Ishikawa (cell line): Measurements from ENCODE around the gene MESP2.

ENCODE experiments used
- CEBPB ChIP-seq: IDR thresholded peaks from 2 replicates; pipeline ENCODE4 v1.6.1; 2012
- CREB1 ChIP-seq: IDR thresholded peaks from 2 replicates; pipeline ENCODE4 v1.6.1; 2012; ENCODE audit warnings: low read depth
- EGR1 ChIP-seq: IDR thresholded peaks from 2 replicates; pipeline ENCODE4 v1.6.1; 2012
- EP300 ChIP-seq: IDR thresholded peaks from 2 replicates; pipeline ENCODE4 v1.6.1; 2012; ENCODE audit warnings: borderline replicate concordance
- FOXM1 ChIP-seq: IDR thresholded peaks from 2 replicates; pipeline ENCODE4 v1.6.1; 2012; ENCODE audit warnings: low read depth, borderline replicate concordance
- MAX ChIP-seq: IDR thresholded peaks from 2 replicates; pipeline ENCODE4 v1.6.1; 2012
- NFIC ChIP-seq: IDR thresholded peaks from 2 replicates; pipeline ENCODE4 v1.6.1; 2012
- RAD21 ChIP-seq: IDR thresholded peaks from 2 replicates; pipeline ENCODE4 v1.6.1; 2012; ENCODE audit warnings: low read depth
- REST ChIP-seq: IDR thresholded peaks from 2 replicates; pipeline ENCODE4 v1.6.1; 2012; ENCODE audit warnings: low read depth, mild to moderate bottlenecking
- TAF1 ChIP-seq: IDR thresholded peaks from 2 replicates; pipeline ENCODE4 v1.6.1; 2012; ENCODE audit warnings: low read depth, mild to moderate bottlenecking
- TCF12 ChIP-seq: IDR thresholded peaks from 2 replicates; pipeline ENCODE4 v1.6.1; 2012; ENCODE audit warnings: low read depth
- TEAD4 ChIP-seq: IDR thresholded peaks from 2 replicates; pipeline ENCODE4 v1.6.1; 2012
- USF1 ChIP-seq: IDR thresholded peaks from 2 replicates; pipeline ENCODE4 v1.6.1; 2012
- YY1 ChIP-seq: IDR thresholded peaks from 2 replicates; pipeline ENCODE4 v1.6.1; 2012; ENCODE audit warnings: low read depth
- ZBTB7A ChIP-seq: IDR thresholded peaks from 2 replicates; pipeline ENCODE4 v1.6.1; 2012; ENCODE audit warnings: low read depth

MESP2 gene

GRCh38 chr15:89783861-89784685, 7.9 kb downstream of the MESP2 start:
- no peak for TF ChIP-seq CEBPB
- no peak for TF ChIP-seq TAF1
- no peak for TF ChIP-seq MAX

GRCh38 chr15:89784686-89784960, 8.5 kb downstream of the MESP2 start:
- TF ChIP-seq USF1 (no peak), FOXM1 (no peak), MAX (no peak), EP300 (no peak), YY1 (no peak), EGR1 (no peak), TAF1 (no peak), NFIC (no peak), RAD21 (no peak), CEBPB (no peak), TCF12 (no peak), CREB1 (no peak), ZBTB7A (no peak)

GRCh38 chr15:89785064-89785773, 9.1 kb downstream of the MESP2 start:
- TF ChIP-seq USF1 (no peak), TEAD4 (no peak), NFIC (no peak), TCF12 (no peak), TAF1 (no peak), YY1 (no peak), REST (no peak)

GRCh38 chr15:89785774-89786140, 9.6 kb downstream of the MESP2 start:
- TF ChIP-seq YY1: no peak
- TF ChIP-seq TAF1: no peak
- TF ChIP-seq ZBTB7A: no peak
- TF ChIP-seq EGR1: no peak
- no peak for TF ChIP-seq USF1
- TF ChIP-seq TCF12: no peak
- no peak for TF ChIP-seq TEAD4
- no peak for TF ChIP-seq REST

GRCh38 chr15:89787944-89788343, 11.8 kb downstream of the MESP2 start:
- no peak for TF ChIP-seq CEBPB
- no peak for TF ChIP-seq USF1
- no peak for TF ChIP-seq EGR1
- TF ChIP-seq REST: no peak
- TF ChIP-seq NFIC: no peak
- no peak for TF ChIP-seq TAF1
- no peak for TF ChIP-seq ZBTB7A
- no peak for TF ChIP-seq FOXM1
- no peak for TF ChIP-seq MAX
- TF ChIP-seq RAD21: no peak
- TF ChIP-seq TEAD4: no peak
- no peak for TF ChIP-seq TCF12
- no peak for TF ChIP-seq CREB1
- no peak for TF ChIP-seq YY1
- TF ChIP-seq EP300: no peak
